SJCRH30 (cell line): ENCODE data around the gene NKX6-2. TPM values are rescaled to one million over a fixed set of nuclear protein-coding genes. Genes with fewer than 3 reads are reported as not detected.
"Not testable (repeated sequence)": the region's sequence is repeated elsewhere in the genome, so short reads cannot be mapped to it uniquely, and the experiment has no call there.

Experiments
- DNase-seq, 2 experiments: peaks; one replicate each; pipeline ENCODE4 v3.0.0-alpha.2; 2015 to 2020
- H3K27ac ChIP-seq: fragments of 250-450 bp; sonication (Bioruptor Pico); 2 replicates; pipeline ENCODE4 v1.5.1; 2020; ENCODE audit warnings: mild to moderate bottlenecking, moderate library complexity
- H3K27me3 ChIP-seq: fragments of 250-450 bp; sonication (Bioruptor Pico); 2 replicates; pipeline ENCODE4 v1.5.1; 2020; ENCODE audit warnings: mild to moderate bottlenecking, moderate library complexity
- H3K36me3 ChIP-seq: fragments of 250-450 bp; sonication (Bioruptor Pico); 2 replicates; pipeline ENCODE4 v1.5.1; 2020; ENCODE audit warnings: mild to moderate bottlenecking, moderate library complexity
- H3K4me1 ChIP-seq: fragments of 250-450 bp; sonication (Bioruptor Pico); 2 replicates; pipeline ENCODE4 v1.5.1; 2020; ENCODE audit warnings: mild to moderate bottlenecking, moderate library complexity
- H3K4me3 ChIP-seq: fragments of 250-450 bp; sonication (Bioruptor Pico); 2 replicates; pipeline ENCODE4 v1.5.1; 2020; ENCODE audit warnings: mild to moderate bottlenecking, moderate library complexity
- H3K9me3 ChIP-seq: fragments of 250-450 bp; sonication (Bioruptor Pico); replicated peaks from 2 replicates; pipeline ENCODE4 v1.5.1; 2020; ENCODE audit warnings: mild to moderate bottlenecking, moderate library complexity
- total RNA-seq: library from RNA; depleted of rRNA; stranded (reverse); fragments of >200 nt; shearing (Covaris generic); gene quantifications from 2 replicates; pipeline ENCODE4 v1.2.3, GENCODE V29; 2014

Gene NKX6-2
- total RNA-seq, 1 experiment from 2014 or later: not detected

DNA sequence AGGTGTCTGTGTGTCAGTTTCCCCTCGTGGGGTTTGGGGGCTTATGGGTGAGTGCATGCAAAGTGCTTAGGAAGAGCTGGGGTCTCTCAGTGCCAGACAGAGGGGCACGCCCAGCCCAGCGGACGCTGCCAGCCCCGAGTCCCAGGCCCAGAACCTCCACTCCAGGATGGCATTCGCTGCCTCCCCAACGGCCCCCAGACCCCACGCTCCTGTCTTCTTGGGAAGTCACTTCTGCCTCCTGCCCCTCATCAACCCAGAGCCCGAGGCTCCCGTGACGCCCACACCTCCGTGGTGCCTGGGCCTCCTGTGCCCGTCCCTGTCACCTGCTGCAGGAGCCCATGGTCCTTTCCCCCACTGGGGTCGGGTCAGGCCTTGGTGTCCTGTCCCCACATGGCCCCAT, 35.0 kb downstream of the NKX6-2 start:
- H3K27me3 ChIP-seq: no peaks in the 10 kb centered on the region
- no peak for DNase-seq
- no peaks in the 10 kb centered on the region for H3K9me3 ChIP-seq
- peaks cover 18% of the 10 kb centered on the region for H3K4me1 ChIP-seq
- H3K36me3 ChIP-seq: no peaks in the 10 kb centered on the region
- H3K27ac ChIP-seq: no peak overlapping the region
- H3K4me3 ChIP-seq: no peak overlapping the region

DNA sequence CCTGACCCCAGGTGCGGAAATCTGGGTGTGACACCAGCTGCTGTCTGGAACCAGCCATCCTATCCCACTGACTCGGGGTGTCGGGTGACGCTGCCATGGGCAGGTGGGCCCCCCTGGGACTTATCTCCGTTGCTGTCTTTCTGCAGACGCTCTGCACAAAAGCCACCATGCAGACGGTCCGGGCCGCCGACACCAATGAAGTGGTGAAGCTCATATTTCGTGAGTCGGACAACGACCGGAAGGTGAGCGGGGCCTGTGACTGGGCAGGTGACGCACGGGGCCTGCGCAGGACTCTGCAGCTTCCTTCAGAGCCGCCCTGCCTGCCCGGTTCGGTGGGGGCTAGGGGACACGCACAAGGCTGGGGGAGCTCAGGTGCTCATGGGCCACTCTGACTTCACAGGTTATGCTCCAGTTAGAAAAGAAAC, 36.6 kb downstream of the NKX6-2 start:
- H3K4me3 ChIP-seq: no peak overlapping the region
- H3K9me3 ChIP-seq: no peaks in the 10 kb centered on the region

DNA sequence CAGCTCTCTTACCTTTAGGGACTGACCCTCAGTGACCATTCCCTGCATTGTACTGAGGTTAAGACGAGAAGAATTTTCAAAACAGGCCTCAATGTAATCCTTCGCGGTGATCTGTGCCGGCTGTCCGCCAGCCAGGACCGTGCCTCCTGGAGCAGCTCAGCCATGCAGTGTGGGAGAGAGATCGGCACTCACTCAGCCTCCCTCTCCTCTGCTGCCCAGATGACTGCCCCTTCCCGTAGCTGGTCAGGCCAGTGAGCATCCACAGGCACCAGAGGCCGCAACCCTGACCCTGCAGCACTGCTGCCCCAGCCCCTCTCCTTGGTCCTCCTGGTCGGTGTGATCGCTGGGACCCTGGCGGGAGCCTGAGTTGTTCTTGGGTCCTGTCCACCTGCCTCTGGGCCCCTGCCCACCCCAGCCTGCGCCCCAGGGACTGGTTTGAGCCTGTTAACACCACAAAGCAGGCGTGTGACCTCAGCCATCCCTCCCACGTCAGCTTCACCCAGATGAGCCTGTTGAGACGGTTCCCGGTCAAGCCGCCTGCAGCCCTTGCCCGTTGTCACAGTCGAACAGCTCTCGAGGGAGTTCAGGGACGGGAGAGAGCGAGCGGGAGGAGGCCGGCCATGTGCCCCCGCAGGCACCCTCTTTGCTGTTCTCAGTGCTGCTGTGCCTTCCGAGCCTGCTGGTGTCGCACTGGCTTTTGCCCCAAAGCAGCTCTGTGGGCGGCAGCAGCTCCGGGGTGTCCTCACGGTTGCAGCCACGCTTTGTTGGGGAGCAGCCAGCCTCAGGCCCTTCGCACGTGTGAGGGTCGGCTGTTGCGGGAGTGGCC, 37.2 kb downstream of the NKX6-2 start:
- Histone ChIP-seq H3K27ac (no peak overlapping the region), H3K4me1 (peaks cover 34% of the 10 kb centered on the region), H3K27me3 (no peaks in the 10 kb centered on the region), H3K9me3 (no peaks in the 10 kb centered on the region), H3K4me3 (no peak overlapping the region), H3K36me3 (no peaks in the 10 kb centered on the region)
- DNase-seq: no peak

More for the DNA sequence above, 36.6 kb downstream of the NKX6-2 start:
- peaks cover 27% of the 10 kb centered on the region for H3K4me1 ChIP-seq
- no peak for DNase-seq
- no peaks in the 10 kb centered on the region for H3K36me3 ChIP-seq
- H3K27ac ChIP-seq: no peak overlapping the region
- H3K27me3 ChIP-seq: no peaks in the 10 kb centered on the region

DNA sequence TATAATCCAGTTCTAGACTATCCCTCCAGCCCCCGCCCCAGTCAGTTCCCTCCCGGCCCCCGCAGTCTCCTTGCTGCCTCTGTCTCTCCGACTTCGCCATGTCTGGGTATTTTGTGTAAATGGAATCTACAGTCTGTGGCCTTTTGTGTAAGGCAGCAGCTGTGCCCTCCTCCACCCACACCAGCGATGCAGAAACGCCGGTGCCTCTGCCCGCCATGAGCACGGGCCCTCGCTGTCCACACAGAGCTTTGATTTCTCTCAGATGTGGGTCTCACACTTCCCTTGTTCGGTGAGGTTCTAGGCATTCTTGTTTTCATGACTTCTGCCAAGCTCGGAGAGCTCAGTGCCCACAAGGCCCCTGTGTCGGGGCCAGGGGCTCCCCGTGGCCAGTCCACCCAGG, 37.8 kb downstream of the NKX6-2 start:
- H3K27me3 ChIP-seq: no peaks in the 10 kb centered on the region
- DNase-seq: no peak
- H3K36me3 ChIP-seq: no peaks in the 10 kb centered on the region
- H3K27ac ChIP-seq: peak overlapping the region; percentile 63; the same call in 1 of the 2 replicates
- peaks cover 39% of the 10 kb centered on the region for H3K4me1 ChIP-seq
- H3K9me3 ChIP-seq: no peaks in the 10 kb centered on the region
- H3K4me3 ChIP-seq: no peak overlapping the region

DNA sequence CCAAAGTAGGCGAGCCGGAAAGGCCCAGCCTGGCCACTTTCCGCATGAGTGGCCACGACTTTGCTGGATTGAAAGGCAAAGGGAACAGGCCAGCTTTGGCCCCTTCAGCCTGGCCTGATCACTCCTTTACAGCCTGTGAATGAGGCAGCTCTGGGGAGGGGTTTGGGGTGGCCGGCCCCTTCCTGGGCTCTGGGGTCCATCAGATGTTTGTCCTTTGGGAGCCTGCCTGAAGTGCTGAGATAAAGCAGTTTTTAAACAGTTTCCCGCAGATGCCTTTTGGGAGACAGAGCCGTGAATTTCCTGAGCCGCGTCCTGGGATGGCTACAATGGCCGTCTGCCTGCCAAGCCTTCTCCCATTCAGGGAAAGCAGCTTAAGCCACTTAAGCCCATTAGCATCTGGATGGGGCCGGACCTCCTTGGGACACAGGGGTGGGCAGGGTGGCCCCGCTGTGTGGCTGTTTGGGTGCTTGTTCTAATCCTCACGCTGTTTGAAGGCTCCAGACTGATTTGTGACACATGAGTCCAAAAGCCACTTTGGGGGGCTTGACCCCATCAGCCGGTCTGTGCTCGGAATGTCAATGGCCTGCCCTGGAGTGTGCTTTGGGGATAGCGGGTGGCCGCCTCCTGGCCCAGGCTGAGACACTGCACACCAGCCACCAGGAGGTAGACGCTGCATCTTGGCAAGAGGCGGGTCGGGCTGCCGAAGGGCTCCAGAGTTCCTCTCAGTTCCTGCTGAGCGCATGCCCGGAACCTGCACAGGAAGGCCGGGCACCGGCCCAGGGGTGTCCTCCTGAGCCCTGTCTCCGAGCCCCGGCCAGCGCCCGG, 38.9 kb downstream of the NKX6-2 start:
- peak overlapping the region; percentile 63 for H3K27ac ChIP-seq
- H3K36me3 ChIP-seq: no peaks in the 10 kb centered on the region
- DNase-seq: peak; percentile 66 to 74
- H3K9me3 ChIP-seq: no peaks in the 10 kb centered on the region
- H3K4me1 ChIP-seq: peaks cover 45% of the 10 kb centered on the region
- H3K4me3 ChIP-seq: no peak overlapping the region
- no peaks in the 10 kb centered on the region for H3K27me3 ChIP-seq

DNA sequence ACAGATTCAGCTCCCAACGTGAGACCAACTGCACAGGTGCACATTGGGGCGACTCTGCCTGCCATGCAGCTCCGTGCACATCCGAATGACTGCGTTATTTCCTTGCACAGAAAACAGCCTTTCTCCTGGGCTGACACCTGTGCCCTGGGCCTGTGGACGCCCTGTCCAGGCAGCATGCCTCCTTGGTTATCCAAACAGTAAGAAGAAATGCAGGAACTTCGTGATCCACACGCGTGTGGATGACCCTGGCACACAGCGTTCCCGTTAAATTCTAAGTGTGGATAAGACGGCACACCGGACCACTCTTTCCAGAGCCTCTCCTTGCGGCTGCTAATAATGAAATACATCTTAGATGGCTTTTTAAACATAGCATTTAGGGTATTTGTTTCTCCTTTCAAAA, 39.6 kb downstream of the NKX6-2 start:
- Histone ChIP-seq H3K36me3 (no peaks in the 10 kb centered on the region), H3K4me1 (peaks cover 49% of the 10 kb centered on the region), H3K9me3 (no peaks in the 10 kb centered on the region), H3K4me3 (no peak overlapping the region), H3K27ac (peak overlapping the region; percentile 63), H3K27me3 (no peaks in the 10 kb centered on the region)
- no peak for DNase-seq

DNA sequence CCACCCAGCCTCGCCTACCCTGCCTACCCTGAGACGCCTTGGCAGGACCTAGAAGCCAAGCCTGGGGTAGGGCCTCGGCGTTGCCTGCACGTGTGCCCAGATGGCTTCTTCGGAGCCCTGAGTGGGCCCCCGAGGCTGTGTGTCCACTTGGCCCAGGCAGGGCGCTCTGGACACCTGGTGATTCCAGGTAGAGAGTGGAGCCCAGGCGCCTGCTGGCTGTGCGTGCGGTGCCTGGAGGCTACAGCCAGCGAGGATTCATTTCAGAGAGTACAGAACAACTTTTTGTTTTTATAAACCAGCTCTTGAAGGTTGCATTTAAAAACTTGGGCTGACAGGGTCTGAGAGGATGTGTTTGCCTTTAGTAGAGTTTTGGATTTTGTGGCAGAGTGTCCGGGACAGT, 40.0 kb downstream of the NKX6-2 start:
- DNase-seq: no peak
- Histone ChIP-seq H3K4me3 (no peak overlapping the region), H3K27me3 (no peaks in the 10 kb centered on the region), H3K36me3 (no peaks in the 10 kb centered on the region), H3K9me3 (no peaks in the 10 kb centered on the region; the same call in 1 of the 2 replicates), H3K27ac (no peak overlapping the region; the same call in 1 of the 2 replicates), H3K4me1 (peaks cover 49% of the 10 kb centered on the region)

DNA sequence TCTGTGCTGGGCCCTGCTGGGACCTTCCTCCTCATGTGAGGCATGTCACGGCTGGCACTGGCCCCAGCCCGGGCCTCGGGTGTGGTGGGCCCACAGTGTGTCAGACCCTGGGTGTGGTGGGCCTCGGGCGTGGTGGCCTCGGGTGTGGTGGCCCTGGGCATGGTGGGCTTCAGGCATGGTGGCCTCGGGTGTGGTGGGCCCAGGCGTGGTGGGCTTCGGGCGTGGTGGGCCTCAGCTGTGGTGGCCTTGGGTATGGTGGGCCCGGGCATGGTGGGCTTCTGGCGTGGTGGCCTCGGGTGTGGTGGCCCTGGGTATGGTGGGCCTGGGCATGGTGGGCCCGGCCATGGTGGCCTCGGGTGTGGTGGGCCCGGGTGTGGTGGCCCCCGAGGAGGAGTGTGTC, 40.4 kb downstream of the NKX6-2 start:
- peak overlapping the region; percentile 97; the same call in 1 of the 2 replicates for H3K27ac ChIP-seq
- H3K4me1 ChIP-seq: peaks cover 49% of the 10 kb centered on the region
- no peaks in the 10 kb centered on the region; the same call in none of the 2 replicates for H3K9me3 ChIP-seq
- DNase-seq: no peak
- no peaks in the 10 kb centered on the region for H3K27me3 ChIP-seq
- H3K36me3 ChIP-seq: no peaks in the 10 kb centered on the region
- H3K4me3 ChIP-seq: no peak overlapping the region

DNA sequence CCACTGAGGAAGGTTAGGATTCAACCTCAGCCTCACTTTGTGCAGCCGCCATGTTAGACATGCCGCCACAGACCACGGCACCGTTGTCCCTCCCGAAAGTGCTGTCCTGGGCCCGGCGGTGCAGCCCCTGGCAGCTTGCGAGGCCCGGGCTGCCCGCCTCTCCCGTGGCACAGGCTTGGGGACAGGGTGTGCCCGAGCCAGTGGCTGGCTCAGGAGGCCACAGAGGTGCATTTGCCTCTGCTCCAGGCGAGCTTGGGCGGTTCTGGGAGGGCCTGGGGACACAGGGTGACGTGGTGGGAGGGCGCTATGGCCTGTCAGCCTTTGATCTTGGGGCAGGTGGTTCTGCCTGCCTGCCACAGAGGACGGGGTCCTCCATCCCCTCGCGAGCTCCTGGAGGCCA, 41.1 kb downstream of the NKX6-2 start:
- H3K27ac ChIP-seq: peak overlapping the region; percentile 97
- no peak overlapping the region for H3K4me3 ChIP-seq
- H3K27me3 ChIP-seq: no peaks in the 10 kb centered on the region
- H3K9me3 ChIP-seq: no peaks in the 10 kb centered on the region; the same call in none of the 2 replicates
- H3K4me1 ChIP-seq: peaks cover 49% of the 10 kb centered on the region
- no peaks in the 10 kb centered on the region for H3K36me3 ChIP-seq
- no peak for DNase-seq

DNA sequence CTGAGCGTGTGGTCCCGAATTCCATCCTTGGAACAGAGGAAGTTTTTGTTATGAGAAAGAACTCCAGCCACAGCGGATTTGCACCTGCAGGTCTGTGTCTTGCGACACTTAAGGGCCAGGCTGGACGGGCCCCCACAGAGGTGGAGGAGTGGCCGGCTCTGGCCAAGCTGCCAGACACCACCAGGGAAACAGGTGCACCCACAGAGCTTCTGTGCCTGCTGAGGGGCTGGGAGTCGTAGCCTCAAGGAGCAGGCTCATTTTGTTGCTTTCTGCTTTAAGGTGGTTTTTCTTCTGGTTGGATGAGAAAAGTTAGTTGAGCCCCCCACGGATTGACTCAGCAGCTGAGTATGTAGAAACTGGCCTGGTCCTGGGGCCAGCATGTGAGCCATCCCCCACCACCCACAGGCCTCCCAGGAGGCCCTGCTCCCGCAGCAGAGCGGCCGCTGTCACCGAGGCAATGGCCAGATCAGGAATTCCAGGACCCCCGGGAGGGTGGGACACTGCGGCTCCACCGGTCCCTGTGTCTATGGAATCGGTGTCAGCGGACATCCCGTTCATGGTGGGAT, 41.9 kb downstream of the NKX6-2 start:
- peaks cover 49% of the 10 kb centered on the region for H3K4me1 ChIP-seq
- DNase-seq: peak; percentile 80 to 86
- H3K27ac ChIP-seq: peak overlapping the region; percentile 97
- H3K27me3 ChIP-seq: no peaks in the 10 kb centered on the region
- no peaks in the 10 kb centered on the region for H3K36me3 ChIP-seq
- no peak overlapping the region for H3K4me3 ChIP-seq
- H3K9me3 ChIP-seq: no peaks in the 10 kb centered on the region; the same call in none of the 2 replicates

DNA sequence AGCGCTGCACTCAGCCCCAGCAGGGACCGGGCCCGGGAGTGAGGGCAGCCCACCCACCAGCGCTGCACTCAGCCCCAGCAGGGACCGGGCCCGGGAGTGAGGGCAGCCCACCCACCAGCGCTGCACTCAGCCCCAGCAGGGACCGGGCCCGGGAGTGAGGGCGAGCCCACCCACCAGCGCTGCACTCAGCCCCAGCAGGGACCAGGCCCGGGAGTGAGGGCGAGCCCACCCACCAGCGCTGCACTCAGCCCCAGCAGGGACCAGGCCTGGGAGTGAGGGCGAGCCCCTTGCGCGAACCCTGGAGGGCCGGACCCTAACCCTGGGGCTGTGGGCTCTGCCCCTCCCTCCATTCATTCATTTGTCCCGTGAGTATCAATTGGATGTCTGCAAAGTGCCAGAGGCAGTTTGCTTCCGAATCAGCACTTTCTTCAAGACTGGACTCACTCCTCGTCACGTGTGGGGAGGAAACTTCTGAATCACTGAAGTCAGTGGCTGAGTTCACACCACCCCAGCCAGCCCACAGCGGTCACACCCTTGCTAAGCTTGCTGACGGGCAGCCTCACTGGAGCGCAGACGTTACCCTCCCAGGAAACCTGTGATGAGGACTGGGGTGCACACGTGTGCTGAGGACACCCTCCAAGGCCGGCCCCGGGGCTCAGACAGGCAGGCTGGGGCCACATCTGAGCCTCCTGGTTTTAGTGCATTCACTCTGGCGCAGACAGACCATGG, 42.6 kb downstream of the NKX6-2 start:
- not testable (repeated sequence) for H3K27me3 ChIP-seq, H3K4me3 ChIP-seq, H3K9me3 ChIP-seq, H3K36me3 ChIP-seq
- Histone ChIP-seq H3K27ac (peak overlapping the region; percentile 97), H3K4me1 (peaks cover 49% of the 10 kb centered on the region)
- peak in 1 of 2 experiments; percentile 47 for DNase-seq

DNA sequence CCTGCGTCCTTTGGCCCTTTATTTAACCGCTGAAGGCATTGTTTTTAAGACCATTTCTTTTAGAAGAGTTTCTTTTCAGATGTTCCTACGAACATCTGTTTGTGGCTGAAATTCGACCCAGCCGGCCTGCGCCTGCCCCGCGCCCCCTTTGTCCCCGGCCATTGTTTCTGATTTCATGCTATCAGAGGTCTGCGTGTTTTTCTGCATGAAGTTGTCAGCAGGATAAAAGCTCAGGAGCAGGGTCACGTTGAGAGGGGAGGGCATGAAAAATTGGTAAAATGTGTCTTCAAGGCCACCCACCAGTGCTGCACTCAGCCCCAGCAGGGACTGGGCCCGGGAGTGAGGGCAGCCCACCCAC, 43.1 kb downstream of the NKX6-2 start:
- DNase-seq: peak; percentile 82 to 87
- peaks cover 49% of the 10 kb centered on the region for H3K4me1 ChIP-seq
- H3K36me3 ChIP-seq: no peaks in the 10 kb centered on the region
- H3K9me3 ChIP-seq: no peaks in the 10 kb centered on the region; the same call in none of the 2 replicates
- H3K4me3 ChIP-seq: no peak overlapping the region
- no peaks in the 10 kb centered on the region for H3K27me3 ChIP-seq
- peak overlapping the region; percentile 97 for H3K27ac ChIP-seq

DNA sequence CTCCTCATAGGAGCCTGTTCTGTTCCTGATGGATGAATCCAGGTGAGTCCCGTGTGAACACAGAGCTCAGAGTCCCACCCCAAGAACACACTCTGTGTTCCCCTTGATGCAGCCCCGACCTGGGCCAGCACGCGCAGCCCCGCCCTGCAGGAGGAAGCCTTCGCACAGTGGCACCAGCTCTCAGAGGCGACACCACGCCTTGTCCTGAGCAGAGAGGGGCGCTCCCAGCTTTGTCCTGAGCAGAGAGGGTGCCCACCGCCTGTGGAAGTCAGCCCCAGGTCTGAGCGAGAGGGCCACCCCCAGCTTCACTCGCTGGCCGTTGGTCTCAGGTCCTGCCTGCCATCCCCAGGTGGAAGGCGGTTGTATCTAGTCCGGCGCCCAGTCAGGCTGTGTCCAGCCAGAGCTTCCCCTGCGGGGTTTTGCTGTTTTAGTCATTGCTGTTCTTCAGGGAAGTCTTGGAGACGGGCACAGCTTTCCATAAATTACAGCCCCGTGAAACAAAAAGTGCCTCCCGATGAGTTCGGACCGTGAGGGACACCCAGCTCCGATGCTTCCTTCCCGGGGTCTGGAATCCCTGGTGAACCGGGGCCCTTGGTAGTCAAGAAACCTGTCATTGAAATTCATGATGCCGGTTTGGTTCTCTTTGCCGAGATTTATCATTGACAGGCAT, 43.6 kb downstream of the NKX6-2 start:
- no peak overlapping the region for H3K4me3 ChIP-seq

DNA sequence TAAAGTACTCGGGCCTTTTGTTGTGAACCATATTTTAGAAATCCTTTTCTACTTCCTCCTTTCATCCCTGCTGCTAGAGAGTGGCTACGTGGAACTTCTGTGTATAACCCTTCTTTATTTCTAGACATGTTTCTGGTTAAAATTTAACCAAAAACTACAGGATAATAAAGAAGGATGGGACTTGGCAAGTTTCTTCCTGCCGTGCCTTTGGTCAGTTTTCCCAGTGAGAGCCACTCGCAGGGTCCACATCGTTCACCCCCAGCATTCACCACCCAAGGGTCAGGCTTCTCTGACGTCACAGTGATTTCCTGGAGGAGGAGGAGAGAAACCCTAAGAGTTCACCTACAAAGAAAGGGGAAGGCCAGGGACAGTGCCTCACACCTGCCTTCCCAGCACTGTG, 45.4 kb downstream of the NKX6-2 start:
- no peak for DNase-seq

More for the DNA sequence above, 43.6 kb downstream of the NKX6-2 start:
- Histone ChIP-seq H3K4me1 (peaks cover 44% of the 10 kb centered on the region), H3K27me3 (no peaks in the 10 kb centered on the region), H3K36me3 (no peaks in the 10 kb centered on the region), H3K27ac (peak overlapping the region; percentile 97), H3K9me3 (no peaks in the 10 kb centered on the region; the same call in none of the 2 replicates)
- DNase-seq: peak in 1 of 2 experiments; percentile 9

More for the DNA sequence above, 45.4 kb downstream of the NKX6-2 start:
- no peaks in the 10 kb centered on the region for H3K36me3 ChIP-seq
- no peak overlapping the region for H3K4me3 ChIP-seq
- H3K9me3 ChIP-seq: no peaks in the 10 kb centered on the region; the same call in none of the 2 replicates
- peaks cover 30% of the 10 kb centered on the region for H3K4me1 ChIP-seq
- no peaks in the 10 kb centered on the region for H3K27me3 ChIP-seq
- no peak overlapping the region for H3K27ac ChIP-seq
